ENCODE data around the gene EDC4.
"Not testable (repeated sequence)": the region's sequence is repeated elsewhere in the genome, so short reads cannot be mapped to it uniquely, and the experiment has no call there.

The EDC4 gene

DNA sequence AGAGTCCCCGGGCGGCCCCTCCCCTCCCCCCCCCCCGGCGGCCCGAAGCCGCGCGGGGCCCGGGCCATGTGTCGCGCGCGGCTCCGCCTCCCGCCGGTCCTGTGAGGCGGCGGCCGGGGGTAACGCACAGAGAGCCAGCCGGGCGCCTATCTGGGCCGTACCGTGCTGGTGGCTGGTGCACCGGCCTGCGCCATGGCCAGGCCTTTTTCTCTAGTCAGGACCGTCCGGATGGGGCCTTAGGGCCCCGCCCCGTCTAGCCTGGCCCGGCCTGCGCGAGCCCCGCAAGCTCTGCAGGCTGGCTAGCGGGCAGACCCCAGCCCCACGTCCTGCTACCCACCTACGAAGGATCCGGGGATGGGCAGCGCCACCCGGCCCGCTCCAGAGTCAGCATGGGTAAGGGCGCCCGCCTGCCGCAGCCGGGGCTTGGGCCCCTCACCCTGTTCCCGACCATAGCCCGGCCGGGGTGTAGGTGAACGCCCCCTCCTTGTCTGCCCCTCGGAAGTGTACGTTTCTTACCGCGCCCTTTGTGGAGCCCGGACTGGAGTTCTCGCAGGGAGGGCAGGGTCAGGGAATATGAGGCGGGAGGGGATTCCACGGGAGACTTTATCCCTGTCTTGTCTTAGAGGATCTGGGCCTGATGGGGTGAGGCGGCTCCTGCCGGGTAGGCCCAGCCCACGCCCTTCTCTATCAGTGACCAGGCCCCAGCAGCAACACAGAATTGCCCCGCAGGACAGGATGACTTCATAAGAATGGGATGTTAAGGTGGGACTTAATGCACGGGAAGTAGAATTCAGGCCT is 25.6 kb upstream of the EDC4 start, which contains the start of gene CENPT:
TSS of gene CENPT (minus strand) at position 630 of the 798 bp plus-strand sequence. CDS start 13,834 bp downstream, outside the sequence.
- peak in 1 of 2 donors; percentile 33 for DNase-seq (ENCODE audit: low read depth in 2 of 2)

DNA sequence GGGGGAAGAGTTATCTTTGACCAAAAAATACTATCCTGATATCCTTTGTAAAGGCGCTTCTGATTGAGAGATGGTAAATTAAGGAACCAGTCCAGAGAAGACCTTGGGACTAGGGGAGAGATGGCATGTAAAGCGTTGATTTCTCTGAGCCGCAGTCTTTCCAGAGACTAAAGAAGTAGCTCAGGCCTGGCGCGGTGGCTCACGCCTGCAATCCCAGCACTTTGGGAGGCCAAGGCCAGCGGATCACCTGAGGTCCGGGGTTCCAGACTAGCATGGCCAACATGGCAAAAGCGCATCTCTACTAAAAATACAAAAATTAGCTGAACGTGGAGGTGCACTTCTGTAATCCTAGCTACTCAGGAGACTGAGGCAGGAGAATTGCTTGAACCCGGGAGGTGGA is 24.7 kb upstream of the EDC4 start:
- no peak for DNase-seq (ENCODE audit: low read depth in 2 of 2)

DNA sequence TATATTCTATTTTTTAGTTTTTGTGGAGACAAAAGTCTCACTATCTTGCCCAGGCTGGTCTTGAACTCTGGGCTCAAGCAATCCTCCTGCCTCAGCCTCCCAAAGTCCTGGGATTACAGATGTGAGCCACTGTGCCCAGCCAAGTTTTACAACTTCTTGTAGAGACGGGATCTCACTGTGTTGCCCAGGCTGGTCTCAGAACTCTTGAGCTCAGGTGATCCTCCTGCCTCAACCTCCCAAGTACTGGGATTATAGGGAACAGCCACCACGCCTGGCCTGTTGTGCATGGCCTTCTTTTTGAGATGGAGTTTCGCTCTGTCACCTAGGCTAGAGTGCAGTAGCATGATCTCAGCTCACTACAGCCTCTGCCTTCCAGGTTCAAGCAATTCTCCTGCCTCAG is 19.2 kb upstream of the EDC4 start:
- DNase-seq (ENCODE audit: low read depth in 2 of 2): no peak

DNA sequence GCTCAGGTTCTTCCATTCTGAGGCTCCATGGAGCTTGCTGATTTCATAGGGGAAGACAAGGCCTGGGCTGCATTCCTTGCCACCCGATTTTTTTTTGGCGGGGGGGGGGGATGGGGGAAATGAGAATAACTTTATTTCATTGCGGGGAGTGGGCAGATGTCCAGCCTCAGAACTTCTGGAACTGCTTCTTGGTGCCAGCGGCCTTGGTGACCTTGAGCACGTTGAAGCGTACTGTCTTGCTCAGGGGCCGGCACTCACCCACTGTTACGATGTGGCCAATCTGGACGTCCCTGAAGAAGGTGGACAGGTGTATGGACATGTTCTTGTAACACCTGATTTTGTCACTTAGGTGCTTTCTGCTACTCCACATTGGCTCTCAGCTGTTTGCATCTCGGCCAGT is 17.1 kb upstream of the EDC4 start:
- no peak for DNase-seq (ENCODE audit: low read depth in 2 of 2)

DNA sequence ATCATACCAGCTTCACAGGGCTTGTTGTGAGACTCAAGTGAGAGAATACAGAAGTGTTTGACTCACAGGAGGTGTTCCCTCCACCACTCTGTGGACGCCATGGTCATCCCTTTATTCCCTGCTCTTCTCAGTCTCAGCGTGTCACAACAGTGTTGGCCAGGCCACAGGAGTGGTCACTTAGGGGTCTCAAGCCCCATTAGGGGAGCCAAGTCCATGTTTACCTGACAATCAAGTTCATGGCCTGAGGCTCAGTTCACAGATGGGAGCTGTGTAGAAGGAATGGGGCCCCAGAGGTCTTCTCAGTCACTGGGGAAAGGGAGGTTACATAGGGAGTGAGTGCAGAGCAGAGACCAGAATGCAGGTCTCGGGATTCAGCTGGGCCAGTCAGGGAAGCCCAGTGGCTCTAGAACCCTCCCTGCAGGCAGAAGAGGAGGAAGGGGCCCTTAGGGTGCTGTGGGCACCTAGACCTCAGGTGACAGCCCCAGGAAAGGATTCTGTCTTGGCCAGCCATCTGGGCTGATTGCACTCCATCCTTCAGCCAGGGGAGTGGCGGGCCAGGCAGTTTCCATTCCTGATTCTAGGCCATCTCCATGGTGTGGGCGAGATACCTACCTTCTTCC is 15.8 kb upstream of the EDC4 start:
- DNase-seq (ENCODE audit: low read depth in 2 of 2): no peak

DNA sequence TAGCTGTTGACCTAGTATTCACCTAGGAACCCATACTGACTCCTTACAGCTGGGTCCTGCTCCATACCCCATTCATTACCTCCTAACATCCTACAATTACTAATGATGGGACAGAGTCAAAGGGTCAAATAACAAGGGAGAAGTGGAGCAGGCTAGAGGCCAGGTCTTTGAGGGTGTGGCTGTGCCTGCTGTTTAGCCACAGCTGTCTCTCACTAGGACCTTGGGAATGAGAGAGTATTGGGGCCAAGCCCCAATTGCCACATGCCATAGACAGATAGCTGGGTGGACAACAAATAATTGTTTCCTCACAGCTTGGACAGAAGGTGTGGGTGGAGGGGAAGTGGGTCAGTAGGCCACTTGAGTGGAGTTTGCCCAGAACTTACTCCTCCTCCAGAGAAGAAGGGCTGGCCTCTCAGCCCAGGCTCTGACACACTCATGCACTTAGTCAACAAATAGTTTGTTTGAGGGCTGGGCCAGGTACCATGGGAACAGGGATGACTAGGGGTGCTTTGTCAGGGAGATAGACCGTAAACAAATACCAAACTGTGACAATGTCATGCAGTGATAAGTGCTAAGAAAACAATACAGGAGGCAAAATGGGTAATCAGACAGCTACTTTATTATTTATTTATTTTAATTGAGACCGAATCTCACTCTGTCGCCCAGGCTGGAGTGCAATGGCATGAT is 15.2 kb upstream of the EDC4 start:
- no peak for DNase-seq (ENCODE audit: low read depth in 2 of 2)

DNA sequence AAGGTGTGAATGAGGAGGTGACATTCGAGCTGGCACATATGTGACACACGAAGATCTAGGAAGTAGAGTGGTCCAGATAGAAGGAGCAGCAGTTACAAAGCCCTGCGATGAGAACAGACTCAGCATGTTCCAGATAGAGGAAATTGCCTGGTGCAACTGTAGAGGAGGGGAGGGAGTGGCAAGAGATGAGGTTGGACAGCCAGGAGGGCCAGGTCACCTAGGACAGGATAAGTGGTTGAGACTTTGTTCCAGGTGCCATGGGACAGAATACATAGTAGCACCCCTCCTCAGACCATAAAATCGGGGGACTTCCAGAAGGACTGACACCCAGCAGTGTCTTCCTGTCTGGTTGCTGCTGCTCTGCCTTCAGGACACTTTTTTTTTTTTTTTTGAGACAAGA is 14.4 kb upstream of the EDC4 start:
- no peak for DNase-seq (ENCODE audit: low read depth in 2 of 2)

DNA sequence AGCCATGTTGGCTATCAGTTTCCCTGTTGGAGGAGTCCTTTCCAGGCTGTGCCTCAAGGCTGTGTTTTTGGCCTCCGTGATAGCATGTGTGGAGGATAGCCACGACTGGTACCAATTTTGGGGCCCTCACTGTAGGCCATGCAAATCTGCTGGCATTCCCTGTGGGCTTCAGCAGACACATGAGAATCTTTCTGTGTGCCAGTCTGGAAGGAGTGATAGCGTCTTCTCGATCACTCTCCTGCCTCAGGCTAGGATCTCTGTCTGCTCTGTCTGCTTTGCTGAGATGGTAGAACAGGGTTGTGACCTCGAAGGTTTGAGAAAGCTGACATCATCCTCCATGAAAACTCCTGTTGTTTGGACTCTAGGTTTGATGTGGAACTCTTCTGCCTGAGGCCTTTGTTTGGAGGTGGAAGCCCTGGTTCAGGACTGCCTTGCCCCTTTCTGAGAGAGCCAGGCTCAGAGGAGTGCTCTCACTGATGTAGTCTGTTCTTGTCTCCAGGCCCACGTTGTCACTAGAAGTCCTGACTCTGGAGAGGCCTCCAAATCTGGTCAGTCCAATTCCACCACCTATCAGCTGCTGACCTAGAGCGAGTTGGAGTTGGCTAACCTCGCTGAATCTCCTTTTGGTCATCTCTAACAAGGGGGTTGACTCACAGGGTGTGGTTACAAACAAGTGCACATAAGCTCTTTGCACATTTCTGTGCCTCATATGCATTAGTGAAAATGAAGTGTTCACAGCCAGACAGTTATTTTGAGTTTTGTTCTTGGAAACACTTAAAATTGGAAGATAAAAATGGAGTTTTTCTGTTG is 12.1 kb upstream of the EDC4 start:
- DNase-seq (ENCODE audit: low read depth in 2 of 2): no peak

DNA sequence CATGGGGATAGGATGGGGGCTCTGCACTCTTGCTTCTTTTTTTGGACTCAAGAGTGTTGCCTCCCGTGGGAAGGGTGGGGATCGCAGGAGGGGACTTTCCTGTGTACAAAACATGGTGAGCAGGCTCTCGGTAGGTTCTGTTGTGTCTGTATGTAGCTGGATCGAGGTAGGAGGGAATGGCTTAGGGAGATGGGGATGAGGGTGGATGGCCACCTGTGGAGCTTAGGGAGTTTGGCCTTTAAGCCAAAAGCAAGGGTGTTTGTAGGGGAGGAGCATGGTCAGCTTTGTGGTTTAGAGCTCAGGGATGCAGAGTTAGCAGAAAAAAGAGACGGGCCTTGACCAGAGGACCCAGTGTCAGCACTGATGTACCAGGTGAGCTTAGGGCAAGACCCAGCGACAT is 11.0 kb upstream of the EDC4 start:
- no peak for DNase-seq (ENCODE audit: low read depth in 2 of 2)

DNA sequence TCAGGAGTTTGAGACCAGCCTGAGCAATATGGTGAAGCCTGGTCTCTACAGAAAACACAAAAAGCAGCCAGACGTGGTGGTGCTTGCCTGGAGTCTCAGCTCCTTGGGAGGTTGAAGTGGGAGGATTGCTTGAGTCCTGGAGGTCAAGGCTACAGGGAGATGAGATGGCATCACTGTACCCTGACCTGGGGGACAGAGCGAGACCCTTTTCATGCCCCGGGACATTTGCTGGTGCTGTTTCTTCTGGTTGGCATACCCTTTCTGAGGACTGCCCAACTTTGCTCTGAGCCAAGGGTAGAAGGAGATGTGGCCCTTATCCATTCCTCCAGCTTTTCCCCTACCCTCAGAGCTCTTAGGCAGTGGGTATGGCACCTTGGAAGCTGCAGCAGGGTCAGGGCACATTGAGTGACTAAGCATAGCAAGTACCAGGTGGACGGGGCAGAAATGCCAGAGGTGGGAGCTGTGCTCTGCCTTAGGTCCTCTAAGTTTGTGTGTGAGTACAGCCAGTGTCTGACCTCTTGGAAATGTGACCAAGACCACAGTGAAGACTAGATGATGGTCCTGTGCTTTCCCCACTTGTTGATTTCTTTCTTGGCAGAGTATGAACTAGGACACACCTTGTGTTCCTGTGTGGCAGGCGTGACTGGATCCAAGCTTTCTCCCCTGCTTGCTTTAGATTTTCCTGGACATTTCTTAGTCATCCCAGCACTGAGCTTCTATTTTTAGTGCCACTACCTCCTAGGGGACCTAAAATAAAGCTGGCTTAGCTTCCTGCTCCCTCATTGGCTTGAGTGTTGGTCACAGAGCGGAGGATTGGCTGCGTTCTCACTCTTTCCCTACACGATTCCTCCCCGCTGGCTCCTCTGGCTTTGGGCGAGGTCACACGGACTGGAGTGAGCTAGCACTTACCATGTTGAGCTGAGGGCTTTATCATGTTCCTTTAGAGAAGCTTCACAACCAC is 9.9 kb upstream of the EDC4 start:
- DNase-seq (ENCODE audit: low read depth in 2 of 2): no peak

DNA sequence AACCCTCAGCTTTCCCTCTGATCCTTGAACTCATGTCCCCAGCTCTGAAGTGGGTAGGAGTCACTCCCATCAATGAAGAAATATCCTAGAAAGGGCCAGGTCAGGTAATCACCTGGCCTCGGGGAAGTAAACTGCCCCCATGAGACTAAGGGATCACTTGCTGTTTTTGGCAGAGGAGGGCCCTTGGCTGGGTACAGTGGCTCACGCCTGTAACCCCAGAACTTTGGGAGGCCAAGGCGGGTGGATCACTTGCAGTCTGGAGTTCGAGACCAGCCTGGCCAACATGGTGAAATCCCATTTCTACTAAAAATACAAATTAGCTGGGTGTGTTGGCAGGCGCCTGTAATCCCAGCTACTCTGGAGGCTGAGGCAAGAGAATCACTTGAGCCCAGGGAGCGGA is 8.8 kb upstream of the EDC4 start:
- DNase-seq (ENCODE audit: low read depth in 2 of 2): not testable (repeated sequence)

DNA sequence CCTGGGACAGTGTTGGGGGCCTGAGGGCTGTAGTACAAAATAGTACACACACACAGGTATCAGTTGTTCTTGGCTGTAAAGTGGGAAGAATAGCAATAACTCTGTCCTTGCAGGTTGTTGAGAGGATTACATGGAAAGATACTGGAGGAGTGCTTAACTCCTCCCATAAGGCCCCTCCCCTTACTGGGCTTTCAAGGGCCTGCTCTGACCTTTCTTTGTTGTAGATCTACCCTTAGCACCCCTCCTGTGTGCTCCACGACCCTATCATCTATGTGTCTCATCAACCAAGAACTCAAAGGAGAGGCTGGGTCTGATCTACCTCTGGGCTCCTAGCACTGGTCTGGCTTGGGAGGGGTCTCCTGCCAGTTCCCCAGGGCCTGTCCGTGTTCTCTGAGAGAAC is 8.3 kb upstream of the EDC4 start:
- no peak for DNase-seq (ENCODE audit: low read depth in 2 of 2)

DNA sequence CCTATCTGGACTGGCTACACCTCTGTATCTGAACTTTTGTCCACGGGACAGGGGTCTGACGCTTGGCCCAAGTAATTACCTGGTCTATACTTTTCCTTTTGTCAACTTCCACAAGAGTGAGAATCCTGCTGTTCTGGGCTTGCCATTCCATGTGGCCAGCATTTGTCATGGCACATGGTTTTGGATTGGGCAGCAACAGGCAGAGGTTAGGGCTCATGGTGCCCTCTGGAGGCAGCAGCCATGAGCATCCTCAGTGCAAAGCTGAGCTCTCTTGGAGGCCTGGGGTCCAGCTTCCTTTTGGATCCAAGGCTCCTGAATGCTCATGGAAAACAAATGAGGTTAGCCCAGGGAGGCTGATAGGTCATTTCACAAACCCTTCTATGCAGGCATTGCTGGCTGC is 7.5 kb upstream of the EDC4 start:
- DNase-seq (ENCODE audit: low read depth in 2 of 2): no peak

DNA sequence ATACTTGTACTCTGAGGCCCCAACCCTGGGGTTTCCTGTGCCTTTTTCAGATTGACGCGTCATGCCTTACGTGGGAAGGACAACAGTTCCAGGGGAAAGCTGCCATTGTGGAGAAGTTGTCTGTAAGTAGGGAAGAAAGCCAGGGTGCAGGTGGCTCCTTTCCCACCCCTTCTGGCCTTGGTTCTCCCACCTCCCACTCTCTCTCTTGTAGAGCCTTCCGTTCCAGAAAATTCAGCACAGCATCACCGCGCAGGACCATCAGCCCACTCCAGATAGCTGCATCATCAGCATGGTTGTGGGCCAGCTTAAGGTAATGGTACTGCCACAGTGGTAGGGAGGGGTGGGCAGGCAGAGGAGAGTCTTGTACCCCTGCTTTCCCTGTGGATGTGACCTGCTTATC is 4.6 kb upstream of the EDC4 start:
- DNase-seq (ENCODE audit: low read depth in 2 of 2): no peak

DNA sequence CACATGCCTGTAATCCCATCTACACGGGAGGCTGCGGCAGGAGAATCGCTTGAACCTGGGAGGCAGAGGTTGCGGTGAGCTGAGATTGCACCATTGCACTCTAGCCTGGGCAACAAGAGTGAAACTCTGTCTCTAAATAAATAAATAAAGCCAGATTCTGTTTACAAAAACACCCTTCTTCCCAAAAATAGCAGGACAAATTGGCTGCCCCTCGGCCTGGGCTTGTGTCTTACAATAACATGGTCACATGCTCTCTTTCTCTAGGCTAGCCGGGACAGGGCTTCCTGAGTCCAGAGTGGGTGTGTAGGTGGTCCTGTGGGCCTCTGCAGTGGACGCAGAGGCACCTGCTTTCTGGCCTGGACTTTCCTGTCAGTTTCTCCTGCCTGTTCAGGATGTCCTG is 3.2 kb upstream of the EDC4 start:
- no peak for DNase-seq (ENCODE audit: low read depth in 2 of 2)

DNA sequence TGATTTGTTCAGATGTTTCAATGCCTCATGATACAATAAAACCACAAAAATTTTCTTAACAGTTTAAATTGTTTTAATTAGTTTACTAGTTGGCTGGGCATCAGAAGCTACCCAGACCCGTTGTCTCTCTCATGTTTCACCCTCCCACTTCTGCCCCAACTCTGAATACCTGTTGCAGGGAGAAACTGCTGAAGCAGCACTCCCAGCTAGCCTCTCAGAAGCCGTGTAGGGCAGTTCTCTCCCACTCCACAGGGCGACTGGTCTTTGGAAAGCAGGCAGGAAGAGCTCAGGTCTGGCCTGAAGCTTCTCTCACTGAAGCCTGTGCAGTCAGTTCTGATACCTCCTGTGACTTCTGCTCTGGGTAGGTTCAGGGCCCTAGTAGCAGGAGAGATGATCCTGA is 1.6 kb upstream of the EDC4 start:
- no peak for DNase-seq (ENCODE audit: low read depth in 2 of 2)

DNA sequence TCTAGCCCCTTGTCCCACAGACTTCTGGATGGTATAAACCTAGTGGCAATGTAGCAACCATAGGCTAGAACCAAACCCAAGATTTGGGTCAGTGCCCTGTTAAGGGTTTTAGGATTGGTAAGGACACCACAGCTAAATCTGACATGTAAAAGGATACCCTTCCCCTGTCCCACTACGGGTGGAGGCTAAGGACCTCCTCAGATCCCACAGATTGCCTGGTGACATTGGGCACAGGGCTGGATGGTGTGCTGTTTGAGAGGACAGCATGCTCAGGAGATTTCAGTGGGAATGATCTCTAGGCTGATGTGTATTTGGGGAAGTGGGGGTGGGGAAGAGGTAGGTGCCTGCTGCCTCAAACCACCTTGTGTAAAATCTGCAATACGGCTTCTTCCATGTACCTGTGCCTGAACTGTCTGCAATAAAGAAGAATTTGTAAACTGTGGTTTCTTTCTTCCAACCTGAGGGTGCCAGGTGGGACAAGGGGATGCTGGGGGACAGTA is 671 bp upstream of the EDC4 start:
- DNase-seq (ENCODE audit: low read depth in 2 of 2): no peak

DNA sequence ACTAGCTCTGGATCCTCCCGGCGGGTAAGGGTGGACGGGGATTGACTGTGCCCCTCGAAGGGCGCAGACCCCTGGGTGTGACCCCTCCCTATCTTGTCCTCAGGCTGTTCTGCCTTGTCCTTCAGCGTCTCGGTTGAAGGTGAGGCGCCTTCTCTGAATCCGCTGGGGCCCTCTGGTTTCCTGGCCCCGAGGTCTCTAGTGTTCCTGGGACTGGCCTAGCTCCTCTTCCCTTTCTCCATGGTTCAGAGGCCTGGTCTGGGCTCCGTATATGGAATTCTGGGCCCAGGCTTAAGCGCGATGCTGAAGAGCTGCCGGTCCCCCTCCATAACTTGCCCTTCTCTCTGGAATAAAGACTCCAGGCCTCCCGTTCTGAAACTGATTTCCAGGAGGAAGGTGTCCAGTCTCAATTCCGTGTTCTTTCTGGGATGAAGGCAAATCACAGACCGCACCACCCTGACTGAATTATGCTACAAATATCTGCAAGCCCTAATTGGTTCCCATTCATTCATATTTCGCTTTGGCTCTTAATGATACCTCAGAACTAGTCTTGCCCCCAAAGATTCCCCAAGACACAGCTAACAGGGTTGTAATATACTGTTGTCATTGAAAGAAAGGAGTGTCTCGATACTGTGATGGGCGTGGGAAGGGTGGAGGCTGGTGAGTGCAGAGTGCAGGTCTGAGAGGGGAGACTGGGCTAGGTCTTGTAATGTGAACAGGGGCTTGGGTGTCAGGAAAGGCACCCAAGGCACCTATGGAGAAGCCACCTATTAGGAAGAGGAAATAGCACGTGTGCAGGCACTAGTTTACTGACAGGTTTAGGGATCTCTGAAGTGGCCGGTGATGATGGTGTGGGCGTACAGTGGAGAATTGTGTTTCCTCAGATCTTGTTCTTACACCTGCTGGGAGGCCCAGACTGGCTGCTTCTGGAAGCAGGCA is 851 bp downstream of the EDC4 start:
- no peak for DNase-seq (ENCODE audit: low read depth in 2 of 2)

DNA sequence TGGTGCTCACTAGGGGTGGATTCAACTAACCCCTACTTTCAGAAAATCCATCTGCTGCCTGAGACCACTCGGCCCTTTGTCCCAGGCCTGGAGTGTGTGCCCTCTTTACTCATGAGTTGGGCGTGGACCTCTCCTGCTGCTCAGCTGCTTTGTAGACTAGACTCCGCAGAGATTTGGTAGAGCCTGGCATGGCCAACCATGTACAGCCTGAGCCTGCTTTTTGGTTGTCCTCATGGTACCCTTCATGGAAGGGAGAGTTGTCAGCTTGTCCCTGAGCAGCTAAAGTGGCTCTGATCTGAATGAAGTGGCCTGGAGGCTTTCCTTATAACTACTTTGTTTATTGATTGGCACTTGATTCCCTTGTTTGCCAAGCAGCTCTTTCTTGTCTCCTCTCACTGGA is 1.5 kb downstream of the EDC4 start:
- DNase-seq (ENCODE audit: low read depth in 2 of 2): no peak

DNA sequence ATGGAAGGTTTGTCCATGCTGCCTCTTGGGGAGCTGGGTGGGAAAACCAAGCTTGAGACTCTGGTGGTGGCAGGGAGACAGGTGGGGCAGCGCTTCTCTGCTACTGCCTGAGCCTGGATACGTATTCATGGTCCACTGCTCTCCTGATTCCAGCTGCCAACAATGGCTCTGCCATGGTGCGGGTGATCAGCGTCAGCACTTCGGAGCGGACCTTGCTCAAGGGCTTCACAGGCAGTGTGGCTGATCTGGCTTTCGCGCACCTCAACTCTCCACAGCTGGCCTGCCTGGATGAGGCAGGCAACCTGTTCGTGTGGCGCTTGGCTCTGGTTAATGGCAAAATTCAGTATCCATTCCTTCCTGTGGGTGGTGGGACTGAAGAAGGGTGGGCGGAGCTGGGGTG is 4.2 kb downstream of the EDC4 start:
- no peak for DNase-seq (ENCODE audit: low read depth in 2 of 2)

Measured in stimulated activated CD4-positive, alpha-beta T cell treated with anti-CD3 and anti-CD28 coated beads, Interleukin-15, amount 100 ng/mL, for 48 hours (primary cell).